Measurements from ENCODE around the gene KLHL3.

The KLHL3 gene

DNA sequence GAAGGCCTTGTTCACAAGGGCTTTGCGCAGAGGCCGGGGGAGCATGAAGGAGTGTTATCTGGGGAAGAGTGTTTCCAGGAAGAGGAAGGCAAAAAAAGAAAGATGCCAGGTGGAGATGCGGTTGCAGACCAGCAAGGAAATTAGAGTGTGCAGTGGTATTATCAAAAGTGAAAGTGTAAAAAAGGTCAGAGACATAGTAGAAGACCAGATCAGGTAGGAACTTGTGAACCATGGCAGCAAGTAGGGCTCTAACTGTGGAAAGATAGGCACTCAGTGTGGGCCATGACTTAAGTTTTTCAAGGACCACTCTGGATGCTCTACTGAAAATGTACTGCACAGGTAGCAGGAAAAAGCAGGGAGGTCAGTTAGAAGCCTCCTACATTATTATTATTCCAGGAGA is 146.7 kb downstream of the KLHL3 start:
- no peak for ATAC-seq
- DNase-seq (ENCODE audit: low spot score in 2 of 2), result no peak
- no peak overlapping the region for H3K4me3 Mint-ChIP-seq
- no peak overlapping the region for H3K27ac Mint-ChIP-seq
- H3K4me1 Mint-ChIP-seq, result peaks cover 6% of the 10 kb centered on the region
- H3K36me3 Mint-ChIP-seq, result no peaks in the 10 kb centered on the region
- no peaks in the 10 kb centered on the region for H3K9me3 Mint-ChIP-seq

DNA sequence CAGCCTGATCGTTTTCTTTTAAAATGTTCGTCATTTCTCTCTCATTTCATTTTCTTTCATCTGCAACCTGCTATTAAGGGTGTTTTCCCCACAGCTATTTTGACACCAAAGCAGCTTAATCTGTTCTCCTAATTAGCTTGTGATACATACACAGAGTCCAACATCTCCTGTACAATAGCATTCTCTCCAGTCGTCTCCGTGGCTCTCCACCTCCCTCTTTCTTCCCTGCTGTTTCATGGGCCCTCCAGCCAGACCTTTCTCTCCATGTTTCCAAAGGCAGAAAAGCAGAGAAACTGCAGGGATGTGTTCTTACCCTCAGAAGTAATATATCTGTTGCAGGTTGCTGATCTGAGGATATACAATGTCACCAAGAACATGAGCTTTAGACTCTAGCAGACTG is 148.0 kb downstream of the KLHL3 start:
- no peaks in the 10 kb centered on the region for H3K36me3 Mint-ChIP-seq
- peaks cover 6% of the 10 kb centered on the region for H3K4me1 Mint-ChIP-seq
- DNase-seq (ENCODE audit: low spot score in 2 of 2) (no peak), ATAC-seq (no peak)
- no peak overlapping the region for H3K4me3 Mint-ChIP-seq
- H3K27ac Mint-ChIP-seq, result no peak overlapping the region
- H3K9me3 Mint-ChIP-seq, result no peaks in the 10 kb centered on the region

DNA sequence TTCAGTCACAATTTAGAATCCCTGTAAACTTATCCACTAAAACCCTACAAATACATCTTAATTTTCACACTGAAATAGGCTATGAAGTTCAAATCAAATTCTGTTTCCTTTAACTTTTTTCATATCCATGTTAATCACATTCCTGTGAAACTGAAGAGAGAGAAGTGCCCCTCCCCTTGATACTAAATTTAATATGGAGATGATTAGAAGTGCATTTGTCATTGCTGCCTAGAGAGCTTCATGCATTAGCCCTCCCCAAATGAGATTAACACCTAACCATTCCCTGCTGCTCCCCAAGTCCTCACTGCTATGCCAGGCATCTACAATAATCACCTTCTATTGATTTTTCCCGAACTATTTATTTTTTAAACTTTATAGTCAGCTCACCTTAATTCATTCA is 151.6 kb downstream of the KLHL3 start:
- ATAC-seq, result no peak
- H3K27ac Mint-ChIP-seq, result no peak overlapping the region
- peaks cover 6% of the 10 kb centered on the region for H3K4me1 Mint-ChIP-seq
- no peak for DNase-seq (ENCODE audit: low spot score in 2 of 2)
- no peaks in the 10 kb centered on the region for H3K9me3 Mint-ChIP-seq
- H3K4me3 Mint-ChIP-seq, result no peak overlapping the region
- H3K36me3 Mint-ChIP-seq, result no peaks in the 10 kb centered on the region

DNA sequence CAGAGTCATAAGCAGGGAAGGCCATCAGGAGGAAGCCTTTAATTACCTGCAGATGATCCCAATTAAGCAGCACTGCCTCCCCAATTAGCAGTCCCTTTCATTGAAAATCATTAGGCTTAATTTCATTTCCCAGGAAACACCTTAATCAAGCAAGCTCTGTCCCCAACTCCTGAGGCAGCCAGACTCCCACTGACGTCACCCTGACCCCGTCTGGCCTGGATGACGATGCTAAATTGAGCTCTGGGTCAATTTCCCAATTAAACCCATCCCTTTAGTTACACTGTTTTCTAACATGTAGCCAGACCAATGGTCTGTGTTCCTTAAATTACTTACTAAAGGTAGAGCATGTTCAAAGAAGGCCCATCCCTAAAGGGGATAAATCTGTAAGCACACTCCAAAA is 152.8 kb downstream of the KLHL3 start:
- DNase-seq (ENCODE audit: low spot score in 2 of 2) (no peak), ATAC-seq (no peak)
- Mint-ChIP-seq H3K4me1 (no peaks in the 10 kb centered on the region), H3K27ac (no peak overlapping the region), H3K9me3 (no peaks in the 10 kb centered on the region), H3K4me3 (no peak overlapping the region), H3K36me3 (no peaks in the 10 kb centered on the region)

DNA sequence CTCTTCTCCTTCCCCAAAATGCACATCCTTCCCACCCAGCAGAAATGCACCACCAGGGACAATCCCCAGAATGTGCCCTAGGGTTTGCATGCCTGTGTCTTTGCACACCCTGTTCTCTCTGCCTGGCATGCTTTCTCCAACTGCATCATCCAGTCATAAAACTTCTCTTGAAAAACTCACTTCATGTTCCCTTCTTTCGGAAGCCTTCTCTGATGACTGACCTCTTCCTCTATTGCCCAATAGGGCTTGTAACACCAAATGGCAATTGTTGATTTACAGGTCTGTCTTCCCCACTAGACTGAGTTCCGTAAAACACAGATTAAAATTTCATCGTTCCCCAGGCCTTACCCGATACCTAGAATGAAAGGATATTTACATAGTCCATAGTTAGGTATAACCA is 153.7 kb downstream of the KLHL3 start:
- no peaks in the 10 kb centered on the region for H3K36me3 Mint-ChIP-seq
- no peak overlapping the region for H3K4me3 Mint-ChIP-seq
- no peaks in the 10 kb centered on the region for H3K9me3 Mint-ChIP-seq
- no peaks in the 10 kb centered on the region for H3K4me1 Mint-ChIP-seq
- DNase-seq (ENCODE audit: low spot score in 2 of 2), result no peak
- H3K27ac Mint-ChIP-seq, result no peak overlapping the region
- no peak for ATAC-seq

DNA sequence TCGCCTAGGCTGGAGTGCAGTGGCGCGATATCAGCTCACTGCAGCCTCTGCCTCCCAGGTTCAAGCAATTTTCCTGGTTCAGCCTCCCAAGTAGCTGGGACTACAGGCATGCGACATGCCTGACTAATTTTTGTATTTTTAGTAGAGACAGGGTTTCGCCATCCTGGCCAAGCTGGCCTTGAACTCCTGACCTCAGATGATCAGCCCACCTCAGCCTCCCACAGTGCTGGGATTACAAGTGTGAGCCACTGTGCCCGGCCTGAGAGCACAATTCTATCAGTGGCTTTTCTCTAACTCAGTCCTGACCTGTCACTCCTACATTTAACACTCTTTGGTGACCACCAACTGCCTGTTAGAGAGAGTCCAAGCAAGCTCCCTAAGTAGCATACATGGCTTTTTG is 154.1 kb downstream of the KLHL3 start:
- Mint-ChIP-seq H3K36me3 (no peaks in the 10 kb centered on the region), H3K27ac (no peak overlapping the region), H3K4me1 (no peaks in the 10 kb centered on the region), H3K4me3 (no peak overlapping the region), H3K9me3 (no peaks in the 10 kb centered on the region)
- no peak for DNase-seq (ENCODE audit: low spot score in 2 of 2)
- no peak for ATAC-seq

DNA sequence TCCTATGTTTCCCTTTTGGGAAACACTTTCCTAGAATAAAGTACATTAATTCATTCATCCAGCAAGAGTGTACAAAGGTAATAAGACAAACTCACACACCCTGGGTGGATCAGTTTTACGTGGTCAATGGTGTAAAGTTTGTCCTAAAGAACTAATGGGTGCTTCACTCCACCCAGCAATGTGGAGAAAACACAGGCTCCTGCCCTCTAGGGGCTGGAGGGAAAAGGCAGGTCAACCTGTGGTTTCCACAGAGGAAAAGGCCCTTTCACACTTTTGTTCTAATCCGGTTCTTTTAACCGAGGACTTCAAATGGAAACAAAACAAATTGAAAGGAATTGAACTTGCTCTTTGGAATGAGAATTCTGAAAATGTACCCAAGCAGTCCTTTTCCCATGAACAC is 155.9 kb downstream of the KLHL3 start:
- no peak overlapping the region for H3K4me3 Mint-ChIP-seq
- H3K9me3 Mint-ChIP-seq, result no peaks in the 10 kb centered on the region
- DNase-seq (ENCODE audit: low spot score in 2 of 2) (no peak), ATAC-seq (no peak)
- H3K36me3 Mint-ChIP-seq, result no peaks in the 10 kb centered on the region
- no peak overlapping the region for H3K27ac Mint-ChIP-seq
- no peaks in the 10 kb centered on the region for H3K4me1 Mint-ChIP-seq

DNA sequence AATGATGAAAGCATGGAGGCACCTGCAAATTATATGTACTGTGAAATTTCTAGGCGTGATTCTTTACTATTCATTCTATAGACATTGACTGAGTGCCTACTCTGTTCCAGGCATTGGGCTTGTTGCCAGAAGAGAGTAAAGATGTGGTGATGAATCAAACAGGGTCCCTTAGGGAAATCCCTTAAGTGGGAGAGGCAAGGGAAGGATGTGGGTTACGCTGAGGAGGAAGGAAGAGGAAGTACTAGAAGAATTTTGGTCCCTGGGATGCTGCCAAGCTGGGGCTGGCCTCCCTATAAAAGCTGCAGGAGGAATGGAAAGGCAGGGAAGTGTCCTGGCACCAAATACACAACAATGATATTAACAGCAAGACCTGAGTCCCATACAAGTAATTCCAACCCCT is 160.0 kb downstream of the KLHL3 start:
- no peak overlapping the region for H3K4me3 Mint-ChIP-seq
- H3K9me3 Mint-ChIP-seq, result no peaks in the 10 kb centered on the region
- DNase-seq (ENCODE audit: low spot score in 2 of 2), result no peak
- no peak overlapping the region for H3K27ac Mint-ChIP-seq
- H3K4me1 Mint-ChIP-seq, result no peaks in the 10 kb centered on the region
- H3K36me3 Mint-ChIP-seq, result no peaks in the 10 kb centered on the region
- ATAC-seq, result no peak

DNA sequence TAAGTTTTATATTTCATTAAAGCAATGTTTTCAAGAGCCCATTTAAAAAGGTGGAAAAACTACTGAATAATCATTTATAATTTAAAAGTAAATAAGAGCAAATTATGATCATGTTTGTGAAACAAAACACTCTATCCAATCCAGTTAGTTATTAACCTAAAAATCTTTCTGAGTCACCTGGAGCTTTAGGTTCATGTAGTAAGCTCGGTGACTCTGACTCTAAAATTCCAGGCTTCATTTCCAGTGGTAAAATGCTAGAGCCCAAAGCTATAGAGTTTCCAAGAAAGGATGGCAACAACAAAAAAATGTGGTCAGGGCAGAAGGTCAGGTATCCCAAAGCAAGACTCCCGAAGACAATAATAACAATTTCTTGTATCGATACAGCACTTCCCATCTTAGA is 160.7 kb downstream of the KLHL3 start:
- no peaks in the 10 kb centered on the region for H3K36me3 Mint-ChIP-seq
- DNase-seq (ENCODE audit: low spot score in 2 of 2), result no peak
- H3K27ac Mint-ChIP-seq, result no peak overlapping the region
- H3K4me3 Mint-ChIP-seq, result no peak overlapping the region
- H3K4me1 Mint-ChIP-seq, result no peaks in the 10 kb centered on the region
- H3K9me3 Mint-ChIP-seq, result no peaks in the 10 kb centered on the region
- ATAC-seq, result no peak

DNA sequence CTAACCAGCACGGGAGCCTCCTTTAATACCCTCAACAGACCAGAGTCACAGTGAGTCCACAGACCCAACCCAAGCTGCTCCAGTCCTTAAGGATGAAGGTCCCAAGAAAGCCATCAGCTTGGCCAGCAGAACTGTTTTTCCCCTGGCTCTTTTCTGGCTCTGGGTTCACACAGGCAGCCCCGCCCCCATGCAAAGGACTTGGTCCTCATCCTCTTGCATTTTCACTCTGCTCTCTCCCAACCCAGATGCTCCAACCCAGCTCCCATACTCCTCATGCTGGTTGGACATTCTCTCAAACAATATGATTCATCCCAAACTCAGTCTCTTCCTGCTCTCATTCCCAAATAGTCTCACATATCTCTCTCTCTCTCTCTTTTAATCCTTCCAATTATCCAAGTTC is 162.5 kb downstream of the KLHL3 start:
- H3K27ac Mint-ChIP-seq, result no peak overlapping the region
- DNase-seq (ENCODE audit: low spot score in 2 of 2), result no peak
- no peaks in the 10 kb centered on the region for H3K36me3 Mint-ChIP-seq
- no peak for ATAC-seq
- no peaks in the 10 kb centered on the region for H3K4me1 Mint-ChIP-seq
- H3K9me3 Mint-ChIP-seq, result no peaks in the 10 kb centered on the region
- H3K4me3 Mint-ChIP-seq, result no peak overlapping the region

DNA sequence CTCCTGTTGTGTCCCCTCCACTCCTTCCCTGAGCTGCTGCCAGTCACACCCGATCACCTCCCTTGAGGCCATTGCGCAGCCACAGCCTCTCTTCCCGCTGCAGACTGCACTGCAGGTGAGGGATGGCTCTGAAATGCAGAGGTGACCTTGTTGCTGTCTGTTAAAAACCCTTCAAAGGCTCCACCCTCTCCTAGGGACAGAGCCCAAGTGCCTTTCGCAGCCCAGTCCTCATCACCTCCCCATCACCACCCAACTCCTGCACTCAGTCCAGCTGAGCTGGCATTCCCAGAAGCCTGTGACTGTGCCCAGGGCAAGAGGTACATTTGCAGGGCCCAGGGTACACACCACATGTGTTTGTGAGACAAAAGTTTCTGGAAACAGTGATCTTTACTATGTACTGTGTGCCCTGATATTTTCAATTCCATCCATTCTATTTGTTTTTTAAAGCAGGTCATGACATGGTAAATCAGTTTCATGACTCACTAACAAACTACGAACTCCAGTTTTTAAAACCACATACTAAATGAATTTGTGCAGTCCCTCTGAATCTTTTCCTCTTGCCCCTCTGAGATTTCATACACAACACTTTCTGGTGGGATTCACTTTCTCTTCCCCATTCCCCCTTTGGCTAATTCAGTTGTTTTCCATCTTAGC is 163.7 kb downstream of the KLHL3 start:
- H3K36me3 Mint-ChIP-seq, result no peaks in the 10 kb centered on the region
- no peak for DNase-seq (ENCODE audit: low spot score in 2 of 2)
- H3K9me3 Mint-ChIP-seq, result no peaks in the 10 kb centered on the region
- H3K4me3 Mint-ChIP-seq, result no peak overlapping the region
- peak; percentile 7 for ATAC-seq
- H3K4me1 Mint-ChIP-seq, result no peaks in the 10 kb centered on the region
- no peak overlapping the region for H3K27ac Mint-ChIP-seq

DNA sequence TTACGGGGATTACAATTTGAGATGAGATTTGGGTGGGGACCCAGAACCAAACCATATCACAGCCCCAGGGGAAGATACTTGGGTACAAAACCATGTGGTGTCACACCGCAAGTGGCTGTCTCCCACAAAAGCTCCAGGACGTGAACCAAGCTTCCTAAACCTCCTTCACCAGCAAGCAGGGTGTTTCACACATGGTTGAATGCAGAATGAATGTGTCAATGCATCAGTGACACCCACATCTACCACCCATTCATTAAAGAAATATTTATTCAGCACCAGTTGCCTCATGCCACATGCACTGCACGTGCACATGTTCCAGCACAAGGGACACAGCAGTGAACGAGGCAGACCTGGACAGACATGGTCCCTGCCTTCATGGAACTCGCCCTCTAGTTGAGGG is 165.8 kb downstream of the KLHL3 start:
- H3K4me3 Mint-ChIP-seq, result no peak overlapping the region
- no peak for ATAC-seq
- no peaks in the 10 kb centered on the region for H3K9me3 Mint-ChIP-seq
- H3K27ac Mint-ChIP-seq, result no peak overlapping the region
- no peaks in the 10 kb centered on the region for H3K36me3 Mint-ChIP-seq
- H3K4me1 Mint-ChIP-seq, result no peaks in the 10 kb centered on the region
- no peak for DNase-seq (ENCODE audit: low spot score in 2 of 2)
